Measurements from ENCODE around the gene ADAMTSL2. TPM values are rescaled to one million over a fixed set of nuclear protein-coding genes. Genes with fewer than 3 reads are reported as not detected.

Gene ADAMTSL2
- total RNA-seq, 1 donor from 2014 or later, result 0.16 TPM

DNA sequence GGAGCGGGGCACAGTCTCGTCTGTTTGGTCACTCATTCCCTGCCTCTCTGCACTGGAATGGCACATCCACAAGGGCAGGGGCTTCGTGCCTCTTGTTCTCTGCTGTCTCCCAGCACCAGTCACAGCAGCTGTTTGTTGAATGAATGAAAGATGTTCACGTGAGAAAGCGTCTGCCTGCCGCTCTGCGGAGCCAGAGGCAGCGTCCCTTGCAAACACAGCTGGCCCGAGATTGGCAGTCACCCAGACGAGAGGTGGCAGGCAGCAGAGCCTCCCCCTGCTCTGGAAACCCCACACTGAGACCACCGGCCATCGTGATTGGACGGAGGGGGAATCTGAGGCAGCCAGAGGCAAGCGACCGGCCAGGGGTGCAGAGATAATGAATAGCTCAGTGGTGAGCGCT lies 80.7 kb downstream of the ADAMTSL2 start:
- no peaks in the 10 kb centered on the region for H3K36me3 Mint-ChIP-seq (ENCODE audit: low read depth)
- peaks cover 82% of the 10 kb centered on the region for H3K27me3 Mint-ChIP-seq (ENCODE audit: low read depth)
- no peaks in the 10 kb centered on the region for H3K4me1 Mint-ChIP-seq
- DNase-seq (ENCODE audit: low read depth, low spot score), result no peak
- TF ChIP-seq, protein P1, sequence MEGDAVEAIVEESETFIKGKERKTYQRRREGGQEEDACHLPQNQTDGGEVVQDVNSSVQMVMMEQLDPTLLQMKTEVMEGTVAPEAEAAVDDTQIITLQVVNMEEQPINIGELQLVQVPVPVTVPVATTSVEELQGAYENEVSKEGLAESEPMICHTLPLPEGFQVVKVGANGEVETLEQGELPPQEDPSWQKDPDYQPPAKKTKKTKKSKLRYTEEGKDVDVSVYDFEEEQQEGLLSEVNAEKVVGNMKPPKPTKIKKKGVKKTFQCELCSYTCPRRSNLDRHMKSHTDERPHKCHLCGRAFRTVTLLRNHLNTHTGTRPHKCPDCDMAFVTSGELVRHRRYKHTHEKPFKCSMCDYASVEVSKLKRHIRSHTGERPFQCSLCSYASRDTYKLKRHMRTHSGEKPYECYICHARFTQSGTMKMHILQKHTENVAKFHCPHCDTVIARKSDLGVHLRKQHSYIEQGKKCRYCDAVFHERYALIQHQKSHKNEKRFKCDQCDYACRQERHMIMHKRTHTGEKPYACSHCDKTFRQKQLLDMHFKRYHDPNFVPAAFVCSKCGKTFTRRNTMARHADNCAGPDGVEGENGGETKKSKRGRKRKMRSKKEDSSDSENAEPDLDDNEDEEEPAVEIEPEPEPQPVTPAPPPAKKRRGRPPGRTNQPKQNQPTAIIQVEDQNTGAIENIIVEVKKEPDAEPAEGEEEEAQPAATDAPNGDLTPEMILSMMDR (conservative IDR thresholded peaks at IDR 0.05), result no peak
- no peak overlapping the region for H3K4me3 Mint-ChIP-seq
- H3K27ac Mint-ChIP-seq (ENCODE audit: unreplicated experiment), result no peak overlapping the region
- H3K9me3 Mint-ChIP-seq, result no peaks in the 10 kb centered on the region

DNA sequence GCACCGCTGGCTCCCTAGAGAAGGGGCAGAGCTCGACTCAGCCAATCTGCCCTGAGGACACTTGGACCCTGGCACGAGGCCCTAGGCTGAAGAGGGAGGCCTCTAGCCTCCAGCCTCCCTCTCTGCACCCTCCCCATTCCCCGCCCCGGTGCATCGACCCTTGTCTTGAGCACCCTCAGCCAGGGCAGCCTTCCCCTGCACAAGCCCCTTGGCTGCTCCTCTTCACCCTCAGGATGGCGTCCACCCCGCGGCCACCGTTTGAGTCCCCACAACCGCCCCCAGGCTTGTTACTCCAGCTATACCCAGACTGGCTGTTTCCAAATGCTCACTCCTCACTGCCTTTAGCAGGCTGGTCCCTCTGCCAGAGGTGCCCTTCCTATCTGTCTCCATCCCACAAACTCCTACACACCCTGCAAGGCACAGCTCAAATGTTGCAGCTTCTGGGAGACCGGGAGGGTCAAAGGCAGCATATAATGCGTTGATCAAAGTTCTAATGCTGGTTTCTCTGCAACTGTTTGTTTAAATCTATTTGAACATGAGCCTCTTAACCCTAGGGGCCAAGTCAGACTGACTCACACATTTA lies 81.2 kb downstream of the ADAMTSL2 start:
- TF ChIP-seq, protein P1 (conservative IDR thresholded peaks at IDR 0.05), result no peak
- Mint-ChIP-seq H3K27ac (ENCODE audit: unreplicated experiment) (no peak overlapping the region), H3K4me3 (no peak overlapping the region), H3K27me3 (ENCODE audit: low read depth) (peaks cover 81% of the 10 kb centered on the region), H3K9me3 (no peaks in the 10 kb centered on the region), H3K4me1 (no peaks in the 10 kb centered on the region), H3K36me3 (ENCODE audit: low read depth) (no peaks in the 10 kb centered on the region)
- DNase-seq (ENCODE audit: low read depth, low spot score), result no peak

DNA sequence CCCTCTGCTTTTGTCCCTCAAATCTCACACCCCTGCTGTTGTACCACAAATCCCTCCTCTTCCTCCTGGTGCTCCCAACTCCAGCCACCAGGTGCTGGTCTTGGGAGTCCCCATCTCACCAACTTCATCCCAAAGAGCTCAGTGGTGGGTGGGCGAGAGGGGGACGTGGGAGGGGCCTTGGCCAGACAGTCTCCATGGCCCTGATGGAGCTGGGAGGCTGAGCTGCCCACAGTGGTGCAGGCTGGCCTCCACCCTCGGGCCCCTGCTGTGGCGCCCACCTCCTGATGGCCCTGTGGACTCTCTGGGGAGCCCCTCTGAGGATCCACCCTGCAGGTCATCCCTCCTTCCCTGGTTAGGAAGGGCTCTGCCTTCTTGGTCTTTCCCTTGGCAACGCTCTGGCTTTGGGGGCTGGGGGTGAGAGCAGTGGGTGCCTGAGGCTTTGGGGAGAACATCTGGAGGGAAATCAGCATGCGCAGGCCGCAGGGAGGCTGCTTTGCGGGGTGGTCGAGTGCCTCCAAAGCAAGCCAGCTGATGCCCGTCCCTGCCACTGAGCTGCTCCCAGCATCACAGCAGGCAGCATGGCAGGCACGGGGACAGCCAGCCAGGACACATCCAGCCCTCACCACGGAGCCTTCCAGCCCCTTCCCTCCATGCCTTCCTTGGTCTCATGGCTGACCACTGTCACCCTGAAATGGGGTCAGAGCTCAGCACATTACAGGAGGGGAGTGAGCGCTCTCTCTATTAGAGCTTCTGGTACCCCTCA lies 82.3 kb downstream of the ADAMTSL2 start:
- no peaks in the 10 kb centered on the region for H3K9me3 Mint-ChIP-seq
- H3K27me3 Mint-ChIP-seq (ENCODE audit: low read depth), result peaks cover 80% of the 10 kb centered on the region
- H3K27ac Mint-ChIP-seq (ENCODE audit: unreplicated experiment), result no peak overlapping the region
- DNase-seq (ENCODE audit: low read depth, low spot score), result no peak
- H3K4me1 Mint-ChIP-seq, result no peaks in the 10 kb centered on the region
- H3K36me3 Mint-ChIP-seq (ENCODE audit: low read depth), result no peaks in the 10 kb centered on the region
- no peak overlapping the region for H3K4me3 Mint-ChIP-seq
- TF ChIP-seq, protein P1 (conservative IDR thresholded peaks at IDR 0.05), result no peak

DNA sequence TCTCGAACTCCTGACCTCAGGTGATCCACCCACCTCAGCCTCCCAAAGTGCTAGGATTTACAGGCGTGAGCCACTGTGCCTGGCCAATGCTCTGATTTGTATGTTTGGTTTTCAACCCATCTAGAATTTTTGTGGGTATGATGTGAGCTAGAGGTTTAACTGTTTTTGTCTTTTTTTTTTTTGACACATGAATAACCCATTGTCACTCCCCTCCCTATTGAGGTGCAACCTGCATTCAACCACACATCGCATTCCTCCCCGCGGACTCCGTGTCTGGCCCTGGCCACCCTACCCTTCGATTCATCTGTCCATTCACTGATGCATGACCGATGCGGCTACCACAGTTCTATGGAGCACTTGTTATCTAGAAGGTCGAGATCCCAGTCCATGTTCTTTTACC lies 84.2 kb downstream of the ADAMTSL2 start:
- no peaks in the 10 kb centered on the region for H3K36me3 Mint-ChIP-seq (ENCODE audit: low read depth)
- no peak overlapping the region for H3K4me3 Mint-ChIP-seq
- TF ChIP-seq, protein P1 (conservative IDR thresholded peaks at IDR 0.05), result no peak
- H3K9me3 Mint-ChIP-seq, result no peaks in the 10 kb centered on the region
- DNase-seq (ENCODE audit: low read depth, low spot score), result no peak
- no peaks in the 10 kb centered on the region for H3K4me1 Mint-ChIP-seq
- peaks cover 80% of the 10 kb centered on the region for H3K27me3 Mint-ChIP-seq (ENCODE audit: low read depth)
- no peak overlapping the region for H3K27ac Mint-ChIP-seq (ENCODE audit: unreplicated experiment)

DNA sequence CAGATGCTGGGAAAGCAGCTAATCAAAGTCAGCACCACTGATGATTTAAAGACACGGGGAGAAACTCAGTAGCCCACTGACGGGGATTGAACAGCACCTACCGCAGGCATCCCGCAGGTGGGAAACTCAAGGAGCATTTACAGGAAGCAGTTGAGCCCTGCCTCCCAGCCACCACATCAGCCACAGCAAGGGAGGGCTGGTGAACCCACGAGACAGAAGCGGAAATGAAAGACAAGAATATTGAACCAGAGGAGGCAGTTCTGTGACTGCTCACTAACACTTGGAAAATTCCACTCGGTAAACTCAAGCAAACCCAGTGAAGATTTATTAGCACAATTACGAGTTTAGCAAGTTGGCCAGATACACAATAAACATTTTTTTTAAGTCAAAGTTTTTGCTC lies 85.3 kb downstream of the ADAMTSL2 start:
- no peaks in the 10 kb centered on the region for H3K36me3 Mint-ChIP-seq (ENCODE audit: low read depth)
- H3K27ac Mint-ChIP-seq (ENCODE audit: unreplicated experiment), result no peak overlapping the region
- no peak overlapping the region for H3K4me3 Mint-ChIP-seq
- DNase-seq (ENCODE audit: low read depth, low spot score), result no peak
- no peaks in the 10 kb centered on the region for H3K4me1 Mint-ChIP-seq
- TF ChIP-seq, protein P1 (conservative IDR thresholded peaks at IDR 0.05), result no peak
- H3K9me3 Mint-ChIP-seq, result peaks cover 2% of the 10 kb centered on the region
- H3K27me3 Mint-ChIP-seq (ENCODE audit: low read depth), result peaks cover 73% of the 10 kb centered on the region
